ENCODE measurements around the gene GARIN3.

DNA sequence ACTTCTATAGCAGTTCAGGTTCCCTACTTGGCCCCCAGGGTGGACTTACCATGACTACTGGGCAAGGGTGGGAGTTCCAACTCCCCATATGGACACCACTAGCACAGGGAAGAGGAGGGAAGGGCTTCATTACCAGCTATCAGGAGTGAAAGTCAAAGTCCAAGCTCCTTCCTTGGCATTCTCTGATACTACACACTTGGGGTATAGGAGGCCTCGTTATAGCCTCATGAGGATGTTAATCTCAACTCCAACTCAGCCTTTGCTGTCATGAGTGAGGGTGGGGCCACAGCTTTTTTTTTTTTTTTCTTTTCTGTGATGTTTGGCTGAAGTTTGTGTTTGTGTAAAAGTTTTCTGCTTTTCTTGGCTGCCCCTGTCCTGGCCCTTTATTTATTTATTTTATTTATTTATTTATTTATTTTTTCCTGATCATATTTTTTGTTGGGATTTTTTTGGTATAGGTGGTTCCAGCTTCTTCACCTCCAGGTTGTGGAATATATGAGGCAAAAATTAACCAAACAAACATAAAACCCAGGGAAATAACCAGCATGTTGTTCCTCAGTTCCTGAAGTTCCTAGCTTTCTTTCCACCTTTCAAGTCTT lies 8.7 kb downstream of the GARIN3 start:
- TF ChIP-seq EZH2 (IDR thresholded peaks at IDR 0.05; ENCODE audit: low read length, missing control alignments) (no peak), CTCF (conservative IDR thresholded peaks at IDR 0.05 in 1 of 2, IDR thresholded peaks at IDR 0.05 in 1 of 2; ENCODE audit: low read depth in 1 of 2, low read length in 2 of 2) (no peak)

Data from fibroblast of lung (primary cell).